ENCODE measurements around the gene FAM217B. TPM values are rescaled to one million over a fixed set of nuclear protein-coding genes. Genes with fewer than 3 reads are reported as not detected.
"Not testable (repeated sequence)": the region's sequence is repeated elsewhere in the genome, so short reads cannot be mapped to it uniquely, and the experiment has no call there.

Gene FAM217B
- total RNA-seq, 1 donor from 2014 or later, result 15.1 TPM

- POLR2A ChIA-PET, result interaction anchor here (0.7 to 1.8 kb wide), 2 partner anchors 9 to 313 kb away, joined by 3 to 7 read pairs; partner anchors contain the start of genes FAM217B and PPP1R3D
- Mint-ChIP-seq H3K4me1 (peaks cover 13% of the 10 kb centered on the region), H3K27me3 (no peaks in the 10 kb centered on the region), H3K27ac (peak overlapping the region; percentile 83), H3K36me3 (ENCODE audit: low read depth) (peaks cover 24% of the 10 kb centered on the region), H3K9me3 (no peaks in the 10 kb centered on the region), H3K4me3 (peak overlapping the region; percentile 20)
- CTCF ChIA-PET, result interaction anchor here (0.6 to 2.7 kb wide), 8 partner anchors 8 to 1947 kb away, joined by 3 to 15 read pairs (median 4); partner anchors contain the start of genes FAM217B, PPP1R3D and SYCP2
- ATAC-seq (ENCODE audit: low read depth) (peak; percentile 37), DNase-seq (no peak)
- peak; percentile 79 for TF ChIP-seq CTCF (IDR thresholded peaks at IDR 0.05)
- intact Hi-C loops (cut with micrococcal nuclease), result loop anchor here (1.0 to 5.0 kb wide), 3 partner anchors 9 to 1938 kb away; partner anchors contain the start of genes FAM217B and PPP1R3D
These were observed 8.9 kb downstream of the FAM217B start for GRCh38 chr20:59948828-59949720.

DNA sequence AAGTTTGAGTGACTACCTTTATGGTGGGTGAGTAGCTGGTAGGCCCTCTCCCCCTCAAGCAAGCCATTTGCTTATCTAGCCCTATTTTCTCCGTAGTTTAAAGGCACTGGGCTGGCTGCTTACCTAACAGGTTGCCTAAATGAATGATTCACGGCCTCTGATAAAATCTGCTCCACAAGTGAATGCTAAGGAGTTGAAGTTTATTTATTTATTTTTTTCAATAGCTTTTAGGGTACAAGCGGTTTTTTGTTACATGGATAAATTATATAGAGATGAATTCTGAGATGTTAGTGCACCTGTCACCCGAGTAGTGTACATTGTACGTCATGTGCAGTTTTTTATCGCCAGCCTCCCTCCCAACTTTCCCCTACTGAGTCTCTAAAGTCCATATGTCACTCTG is 9.7 kb downstream of the FAM217B start:
- Mint-ChIP-seq H3K9me3 (no peaks in the 10 kb centered on the region), H3K36me3 (ENCODE audit: low read depth) (peaks cover 16% of the 10 kb centered on the region), H3K4me3 (no peak overlapping the region), H3K4me1 (peaks cover 13% of the 10 kb centered on the region), H3K27ac (no peak overlapping the region), H3K27me3 (no peaks in the 10 kb centered on the region)
- intact Hi-C loops (cut with micrococcal nuclease), result loop anchor here (1.0 to 5.0 kb wide), 3 partner anchors 10 to 1937 kb away; partner anchors contain the start of genes FAM217B and PPP1R3D
- ATAC-seq (ENCODE audit: low read depth) (no peak), DNase-seq (no peak)
- POLR2A ChIA-PET, result interaction anchor here (1.1 kb wide), 1 partner anchor 10 kb away, joined by 3 read pairs; the partner anchor contains the start of genes FAM217B and PPP1R3D
- no peak for TF ChIP-seq CTCF (IDR thresholded peaks at IDR 0.05)
- CTCF ChIA-PET, result interaction anchor here (0.7 to 2.7 kb wide), 5 partner anchors 9 to 1946 kb away, joined by 3 to 15 read pairs (median 6); partner anchors contain the start of genes FAM217B and SYCP2

DNA sequence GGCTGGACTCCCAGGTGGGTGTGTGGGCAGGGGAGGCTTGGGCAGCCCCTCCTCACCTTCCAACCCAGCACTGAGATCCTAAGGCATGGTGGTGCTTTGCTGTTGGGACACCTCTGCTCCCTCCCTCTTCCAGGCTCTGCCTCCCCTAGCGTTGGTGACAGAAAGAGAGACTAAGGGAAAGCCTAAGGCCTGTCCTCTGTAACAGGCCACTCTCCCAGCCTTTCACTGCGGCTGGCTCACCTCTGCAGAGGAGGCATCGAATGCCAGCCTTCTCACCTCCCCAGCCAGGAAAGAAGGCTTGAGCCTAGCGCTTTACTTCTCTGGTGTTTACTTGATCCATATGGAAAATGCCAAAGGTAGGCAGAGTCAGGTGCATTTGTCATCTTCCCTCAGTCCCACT is 14.5 kb downstream of the FAM217B start:
- no peak overlapping the region for H3K27ac Mint-ChIP-seq
- POLR2A ChIA-PET, result no interaction called here
- H3K36me3 Mint-ChIP-seq (ENCODE audit: low read depth), result peaks cover 3% of the 10 kb centered on the region
- DNase-seq, result no peak
- no peaks in the 10 kb centered on the region for H3K27me3 Mint-ChIP-seq
- H3K4me3 Mint-ChIP-seq, result no peak overlapping the region
- H3K9me3 Mint-ChIP-seq, result no peaks in the 10 kb centered on the region
- TF ChIP-seq CTCF (IDR thresholded peaks at IDR 0.05), result no peak
- intact Hi-C loops (cut with micrococcal nuclease), result no loop called here
- CTCF ChIA-PET, result no interaction called here
- ATAC-seq (ENCODE audit: low read depth), result no peak
- H3K4me1 Mint-ChIP-seq, result no peaks in the 10 kb centered on the region

DNA sequence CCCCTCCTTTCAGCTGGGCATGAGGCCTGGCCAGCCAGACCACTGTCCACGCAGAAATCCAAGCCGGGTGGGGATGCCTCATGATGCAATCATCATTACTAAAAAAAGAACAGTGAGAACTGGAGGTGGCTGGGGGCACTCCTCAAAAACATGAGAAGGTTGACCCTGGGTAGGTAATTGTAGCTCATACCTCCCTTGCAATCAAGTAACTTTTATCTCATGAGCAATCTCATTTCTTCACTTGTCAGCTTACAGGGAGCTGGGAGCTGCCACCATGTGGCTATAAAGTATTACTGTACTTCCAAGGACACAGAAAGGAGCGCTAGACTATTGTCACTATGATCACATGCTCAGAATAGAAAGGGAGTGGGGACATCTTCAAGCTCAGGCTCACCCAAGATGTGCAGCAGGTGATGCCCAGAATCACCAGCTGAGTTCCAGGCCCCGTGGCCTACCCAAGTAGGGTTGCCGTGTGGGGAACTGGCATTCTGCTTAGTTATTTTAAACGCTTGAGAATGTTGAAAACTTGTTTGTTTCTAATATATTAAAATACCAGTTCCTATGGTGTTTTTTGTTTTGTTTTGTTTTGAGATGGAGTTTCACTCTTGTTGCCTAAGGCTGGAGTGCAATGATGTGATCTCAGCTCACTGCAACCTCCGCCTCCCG is 15.1 kb downstream of the FAM217B start:
- Mint-ChIP-seq H3K27ac (no peak overlapping the region), H3K4me3 (no peak overlapping the region), H3K36me3 (ENCODE audit: low read depth) (peaks cover 3% of the 10 kb centered on the region), H3K27me3 (no peaks in the 10 kb centered on the region), H3K9me3 (no peaks in the 10 kb centered on the region), H3K4me1 (no peaks in the 10 kb centered on the region)
- no peak for DNase-seq
- intact Hi-C loops (cut with micrococcal nuclease), result no loop called here
- ChIA-PET CTCF (interaction anchor here (1.2 kb wide), 1 partner anchor 15 kb away, joined by 3 read pairs; the partner anchor contains the start of genes FAM217B and PPP1R3D), POLR2A (no interaction called here)
- no peak for ATAC-seq (ENCODE audit: low read depth)
- no peak for TF ChIP-seq CTCF (IDR thresholded peaks at IDR 0.05)

DNA sequence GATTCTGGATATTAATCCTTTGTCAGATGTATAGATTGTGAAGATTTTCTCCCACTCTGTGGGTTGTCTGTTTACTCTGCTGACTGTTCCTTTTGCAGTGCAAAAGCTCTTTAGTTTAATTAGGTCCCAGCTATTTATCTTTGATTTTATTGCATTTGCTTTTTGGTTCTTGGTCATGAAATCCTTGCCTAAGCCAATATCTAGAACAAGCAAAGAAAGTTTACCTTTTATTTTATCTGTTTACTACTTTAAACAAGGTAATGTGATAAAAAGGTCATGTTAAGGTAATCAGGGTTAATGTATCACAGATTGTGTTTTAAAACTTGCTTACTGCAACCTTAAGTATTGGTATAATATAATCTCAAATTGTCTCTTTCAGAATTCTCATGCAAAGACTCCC is 17.4 kb downstream of the FAM217B start:
- H3K27me3 Mint-ChIP-seq; H3K4me1 Mint-ChIP-seq; DNase-seq; POLR2A ChIA-PET; H3K9me3 Mint-ChIP-seq; ATAC-seq (ENCODE audit: low read depth); H3K36me3 Mint-ChIP-seq (ENCODE audit: low read depth); intact Hi-C loops (cut with micrococcal nuclease); H3K4me3 Mint-ChIP-seq; CTCF ChIA-PET; H3K27ac Mint-ChIP-seq: not testable (repeated sequence)
